IMR-90 (cell line): Measurements from ENCODE around the gene TTC8. TPM values are rescaled to one million over a fixed set of nuclear protein-coding genes. Genes with fewer than 3 reads are reported as not detected.

Experiments
- ATAC-seq: fragments of 200-7000 bp; cut with Tn5 transposase; 2 replicates; pipeline ENCODE4 v1.9.1; 2020; ENCODE audit warnings: low read depth, mild to moderate bottlenecking, moderate library complexity
- BruUV-seq: library from RNA; stranded (reverse); fragments of 400-500 nt; replicated peaks from 2 replicates; lab custom pipeline; 2021; lab: Mats Ljungman, UMichigan
- CTCF ChIA-PET: fragments of 300-600 bp; formaldehyde crosslinking; extraction: SDS; loops from one replicate; lab custom pipeline; 2021; ENCODE audit warnings: antibody characterized with exemption; lab: Yijun Ruan, JAX
- POLR2A ChIA-PET: fragments of 300-600 bp; sonication (Branson Sonifier 250); formaldehyde crosslinking; loops from one replicate; lab custom pipeline; 2022; ENCODE audit warnings: antibody characterized with exemption; ENCODE audit not compliant: unreplicated experiment; lab: Charles Lee
- DNase-seq: peaks from one replicate; pipeline ENCODE4 v3.0.0; 2013
- H2AFZ ChIP-seq: replicated peaks from 2 replicates; pipeline ENCODE3; 2013; ENCODE audit warnings: low read length, mild to moderate bottlenecking; ENCODE audit not compliant: poor library complexity
- H2AK5ac ChIP-seq: 2 replicates; pipeline ENCODE4 v1.6.1; 2013; ENCODE audit warnings: low read depth, low read length, inconsistent platforms
- H2AK9ac ChIP-seq: replicated peaks from 2 replicates; pipeline ENCODE3; 2013; ENCODE audit warnings: mild to moderate bottlenecking, low read depth, low read length, moderate library complexity; ENCODE audit not compliant: poor library complexity
- H2BK120ac ChIP-seq: 2 replicates; pipeline ENCODE4 v1.6.1; 2013; ENCODE audit warnings: low read depth, low read length, inconsistent platforms
- H2BK15ac ChIP-seq: 3 replicates; pipeline ENCODE4 v1.6.1; 2013; ENCODE audit warnings: low read depth, low read length, inconsistent platforms
- H2BK20ac ChIP-seq: 2 replicates; pipeline ENCODE4 v1.6.1; 2013; ENCODE audit warnings: low read depth, mild to moderate bottlenecking, inconsistent platforms, low read length, moderate library complexity
- H2BK5ac ChIP-seq: 2 replicates; pipeline ENCODE4 v1.6.1; 2013; ENCODE audit warnings: mild to moderate bottlenecking, low read depth, low read length, inconsistent platforms; ENCODE audit not compliant: poor library complexity, severe bottlenecking
- H3K14ac ChIP-seq: replicated peaks from 2 replicates; pipeline ENCODE4 v1.6.1; 2013; ENCODE audit warnings: low read depth, low read length, inconsistent platforms
- H3K18ac ChIP-seq: 2 replicates; pipeline ENCODE4 v1.6.1; 2013; ENCODE audit warnings: low read depth, low read length, control low read depth
- H3K23ac ChIP-seq: 2 replicates; pipeline ENCODE4 v1.6.1; 2013; ENCODE audit warnings: low read depth, low read length, inconsistent platforms
- H3K27ac ChIP-seq: 2 replicates; pipeline ENCODE4 v1.5.1; 2013; ENCODE audit warnings: mild to moderate bottlenecking, control low read depth, low read length; ENCODE audit not compliant: insufficient read depth
- H3K27me3 ChIP-seq: 2 replicates; pipeline ENCODE4 v1.6.1; 2013; ENCODE audit warnings: low read length; ENCODE audit not compliant: control insufficient read depth, insufficient read depth
- H3K36me3 ChIP-seq: 2 replicates; pipeline ENCODE4 v1.6.1; 2013; ENCODE audit warnings: low read length, mixed read lengths; ENCODE audit not compliant: control insufficient read depth, insufficient read depth
- H3K4ac ChIP-seq: 2 replicates; pipeline ENCODE4 v1.6.1; 2013; ENCODE audit warnings: low read depth, low read length, inconsistent platforms
- H3K4me1 ChIP-seq: 2 replicates; pipeline ENCODE4 v1.6.1; 2013; ENCODE audit warnings: low read length, mixed read lengths; ENCODE audit not compliant: control insufficient read depth, insufficient read depth
- H3K4me2 ChIP-seq: 2 replicates; pipeline ENCODE4 v1.6.1; 2013; ENCODE audit warnings: low read depth, mild to moderate bottlenecking, control low read depth, low read length, moderate library complexity
- H3K4me3 ChIP-seq: 2 replicates; pipeline ENCODE4 v1.5.1; 2013; ENCODE audit warnings: low read depth, mild to moderate bottlenecking, control low read depth, low read length, moderate library complexity; ENCODE audit not compliant: insufficient read depth
- H3K56ac ChIP-seq: 2 replicates; pipeline ENCODE4 v1.6.1; 2013; ENCODE audit warnings: low read length, inconsistent platforms; ENCODE audit not compliant: insufficient read depth; ENCODE audit errors: extremely low read depth
- H3K79me1 ChIP-seq, 2 experiments: 2 replicates each; pipeline ENCODE4 v1.6.1; 2013; ENCODE audit warnings: low read length in 2 of 2, inconsistent platforms in 1 of 2, low read depth in 1 of 2
- H3K9ac ChIP-seq: 2 replicates; pipeline ENCODE4 v1.6.1; 2013; ENCODE audit warnings: low read depth, low read length, control low read depth
- H3K9me1 ChIP-seq: 2 replicates; pipeline ENCODE4 v1.6.1; 2013; ENCODE audit warnings: low read length, inconsistent platforms; ENCODE audit not compliant: insufficient read depth
- H3K9me3 ChIP-seq: 2 replicates; pipeline ENCODE4 v1.6.1; 2013; ENCODE audit warnings: low read length; ENCODE audit not compliant: control insufficient read depth, insufficient read depth
- H4K20me1 ChIP-seq: 2 replicates; pipeline ENCODE4 v1.6.1; 2013; ENCODE audit warnings: low read length, inconsistent platforms; ENCODE audit not compliant: insufficient read depth
- H4K5ac ChIP-seq: 2 replicates; pipeline ENCODE4 v1.6.1; 2013; ENCODE audit warnings: mild to moderate bottlenecking, low read depth, low read length, control low read depth
- H4K8ac ChIP-seq, 2 experiments: 2 replicates each; pipeline ENCODE4 v1.6.1; 2013; ENCODE audit warnings: low read depth in 2 of 2, low read length in 2 of 2, control low read depth in 1 of 2, inconsistent platforms in 1 of 2
- H4K91ac ChIP-seq: 2 replicates; pipeline ENCODE4 v1.6.1; 2013; ENCODE audit warnings: low read depth, low read length, inconsistent platforms; ENCODE audit not compliant: insufficient read depth
- BHLHE40 ChIP-seq: fragments of 150-350 bp; IDR thresholded peaks from 2 replicates; pipeline ENCODE4 v1.6.1; 2016; ENCODE audit warnings: mild to moderate bottlenecking, low read depth, low read length
- CEBPB ChIP-seq: IDR thresholded peaks from 2 replicates; pipeline ENCODE4 v1.6.1; 2012; ENCODE audit warnings: low read depth, low read length, improper control_type of control experiment
- CHD1 ChIP-seq: IDR thresholded peaks from 2 replicates; pipeline ENCODE4 v1.6.1; 2012; ENCODE audit warnings: low read depth, low read length, improper control_type of control experiment
- FOS ChIP-seq: fragments of 150-350 bp; IDR thresholded peaks from 2 replicates; pipeline ENCODE4 v1.6.1; 2016; ENCODE audit warnings: low read depth, low read length
- MAFK ChIP-seq: IDR thresholded peaks from 2 replicates; pipeline ENCODE4 v1.6.1; 2012; ENCODE audit warnings: low read depth, low read length, improper control_type of control experiment
- MAZ ChIP-seq: IDR thresholded peaks from 2 replicates; pipeline ENCODE4 v1.6.1; 2012; ENCODE audit warnings: low read depth, mild to moderate bottlenecking, low read length, improper control_type of control experiment, moderate library complexity, borderline replicate concordance
- MXI1 ChIP-seq: IDR thresholded peaks from 2 replicates; pipeline ENCODE4 v1.6.1; 2012; ENCODE audit warnings: low read depth, mild to moderate bottlenecking, low read length, moderate library complexity, borderline replicate concordance
- NFE2L2 ChIP-seq: fragments of 150-350 bp; IDR thresholded peaks from 2 replicates; pipeline ENCODE4 v1.6.1; 2016; ENCODE audit warnings: low read depth, mild to moderate bottlenecking, low read length
- POLR2A ChIP-seq: IDR thresholded peaks from 2 replicates; pipeline ENCODE4 v1.6.1; 2012; ENCODE audit warnings: mild to moderate bottlenecking, low read depth, low read length
- RAD21 ChIP-seq: IDR thresholded peaks from 2 replicates; pipeline ENCODE4 v1.6.1; 2012; ENCODE audit warnings: low read length, improper control_type of control experiment
- RCOR1 ChIP-seq: IDR thresholded peaks from 2 replicates; pipeline ENCODE4 v1.6.1; 2012; ENCODE audit warnings: mild to moderate bottlenecking, low read length, improper control_type of control experiment; ENCODE audit not compliant: insufficient replicate concordance
- RFX5 ChIP-seq: IDR thresholded peaks from 2 replicates; pipeline ENCODE4 v1.8.0; 2012; ENCODE audit warnings: low read depth, mild to moderate bottlenecking, low read length, moderate library complexity
- SMC3 ChIP-seq: fragments of 150-350 bp; IDR thresholded peaks from 2 replicates; pipeline ENCODE4 v1.6.1; 2016; ENCODE audit warnings: low read depth, mild to moderate bottlenecking, antibody characterized with exemption, low read length, moderate library complexity
- whole genome bisulfite sequencing, 2 experiments: methylation state at CpG; one replicate each; pipeline versions ENCODE4 v1.1.5 to v1.1.7; 2013; ENCODE audit warnings: missing lambda C conversion rate in 2 of 2; ENCODE audit not compliant: insufficient read length in 1 of 2; ENCODE audit errors: extremely low coverage in 2 of 2; 5-methylcytosine and 5-hydroxymethylcytosine counted together
- dilution Hi-C: fragments of 300-500 bp; cut with HindIII; formaldehyde crosslinking; loops from one replicate; pipeline ENCODE4 v1.14.3; 2018; ENCODE audit warnings: low sequenced_read_pairs; ENCODE audit not compliant: unreplicated experiment
- in situ Hi-C: fragments of 300-500 bp; cut with MboI; formaldehyde crosslinking; loops from 3 replicates; pipeline ENCODE4 v1.14.3; 2019; ENCODE audit warnings: low sequenced_read_pairs, inconsistent platforms, mixed read lengths
- intact Hi-C: fragments of 100-400 bp; cut with micrococcal nuclease; formaldehyde crosslinking; loops from 2 replicates; pipeline ENCODE4 v1.10.0; 2022
- polyA plus RNA-seq, 3 experiments: library from polyadenylated mRNA; depleted of rRNA; stranded (reverse); fragments of >200 nt; gene quantifications; 2 replicates each; pipeline ENCODE4 v1.2.3, GENCODE V29; 2012; ENCODE audit warnings: low replicate concordance in 1 of 3
- total RNA-seq: library from RNA; depleted of rRNA; stranded (reverse); fragments of >200 nt; gene quantifications from 2 replicates; pipeline ENCODE4 v1.2.3, GENCODE V29; 2012
- TF ChIP-seq, protein P1 (sequence below): conservative IDR thresholded peaks from 2 replicates; pipeline ENCODE4 v1.5.1; 2012; ENCODE audit warnings: mild to moderate bottlenecking, low read depth, low read length, improper control_type of control experiment
- TF ChIP-seq, protein P2 (sequence below): fragments of 150-350 bp; IDR thresholded peaks from 2 replicates; pipeline ENCODE4 v1.6.1; 2016; ENCODE audit warnings: low read depth, mild to moderate bottlenecking, low read length, moderate library complexity, borderline replicate concordance
- TF ChIP-seq, protein P3 (sequence below): fragments of 150-350 bp; IDR thresholded peaks from 2 replicates; pipeline ENCODE4 v1.6.1; 2017; ENCODE audit warnings: mild to moderate bottlenecking, antibody characterized with exemption, low read length, low read depth

Gene TTC8
- total and polyA plus RNA-seq, 2 of the 4 experiments (the other 2 are of a cell fraction) = 48.9 to 84.2 TPM

DNA sequence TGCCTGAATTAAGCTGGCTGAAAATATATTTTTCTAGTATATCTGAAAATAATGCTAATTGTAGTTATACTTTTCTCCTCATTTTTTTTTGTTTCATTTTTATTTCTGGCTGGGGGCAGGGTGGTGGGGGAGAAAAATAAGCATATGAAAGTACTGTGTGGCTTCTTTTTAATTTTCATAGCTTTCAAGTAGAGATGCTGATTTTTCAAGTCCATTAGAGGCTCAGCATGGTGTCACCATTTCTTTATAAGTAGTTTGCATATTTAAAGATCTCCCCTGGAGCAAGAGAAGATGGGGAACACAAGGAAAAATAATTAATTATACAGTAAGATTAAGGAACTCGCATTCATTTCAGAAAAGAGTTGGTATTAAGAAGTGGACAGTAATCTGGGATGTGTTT is 27.1 kb downstream of the TTC8 start:
- peaks cover 9% of the 10 kb centered on the region for H3K36me3 ChIP-seq
- H2AK5ac ChIP-seq = no peak overlapping the region
- H4K8ac ChIP-seq = no peak overlapping the region; a peak in 1 of 4 replicates
- H3K9me3 ChIP-seq = no peaks in the 10 kb centered on the region
- no peak overlapping the region for H3K4me3 ChIP-seq
- H2AK9ac ChIP-seq = no peak overlapping the region
- BruUV-seq = no TSS peak
- H3K23ac ChIP-seq = no peak overlapping the region
- H4K5ac ChIP-seq = no peak overlapping the region
- POLR2A ChIA-PET = no interaction called here
- H3K4ac ChIP-seq = no peak overlapping the region; the same call in 1 of the 2 replicates
- ATAC-seq = no peak
- in situ Hi-C loops = no loop called here
- no peak overlapping the region for H3K9ac ChIP-seq
- no peak overlapping the region for H3K4me2 ChIP-seq
- WGBS, 2 experiments = no CpG with 5 or more reads among the region's 1 CpG
- H3K27ac ChIP-seq = no peak overlapping the region
- peaks cover 9% of the 10 kb centered on the region for H3K9me1 ChIP-seq
- no peak overlapping the region for H3K14ac ChIP-seq
- peaks cover 0 to 21% of the 10 kb centered on the region in 2 experiments; a peak in 3 of 4 replicates for H3K79me1 ChIP-seq
- no peak overlapping the region for H2BK15ac ChIP-seq
- intact Hi-C loops = no loop called here
- dilution Hi-C loops = no loop called here
- H2BK5ac ChIP-seq = peak overlapping the region; percentile 42
- H2BK120ac ChIP-seq = peak overlapping the region; percentile 27; the same call in 1 of the 2 replicates
- no peak overlapping the region; the same call in 1 of the 2 replicates for H4K91ac ChIP-seq
- H3K56ac ChIP-seq = no peak overlapping the region
- DNase-seq = no peak
- TF ChIP-seq CHD1 (no peak), MAFK (no peak), BHLHE40 (no peak), FOS (no peak), NFE2L2 (no peak), RCOR1 (no peak), MXI1 (no peak), POLR2A (no peak), SMC3 (no peak), CEBPB (no peak), MAZ (no peak), RAD21 (no peak), RFX5 (no peak)
- TF ChIP-seq, protein P1, sequence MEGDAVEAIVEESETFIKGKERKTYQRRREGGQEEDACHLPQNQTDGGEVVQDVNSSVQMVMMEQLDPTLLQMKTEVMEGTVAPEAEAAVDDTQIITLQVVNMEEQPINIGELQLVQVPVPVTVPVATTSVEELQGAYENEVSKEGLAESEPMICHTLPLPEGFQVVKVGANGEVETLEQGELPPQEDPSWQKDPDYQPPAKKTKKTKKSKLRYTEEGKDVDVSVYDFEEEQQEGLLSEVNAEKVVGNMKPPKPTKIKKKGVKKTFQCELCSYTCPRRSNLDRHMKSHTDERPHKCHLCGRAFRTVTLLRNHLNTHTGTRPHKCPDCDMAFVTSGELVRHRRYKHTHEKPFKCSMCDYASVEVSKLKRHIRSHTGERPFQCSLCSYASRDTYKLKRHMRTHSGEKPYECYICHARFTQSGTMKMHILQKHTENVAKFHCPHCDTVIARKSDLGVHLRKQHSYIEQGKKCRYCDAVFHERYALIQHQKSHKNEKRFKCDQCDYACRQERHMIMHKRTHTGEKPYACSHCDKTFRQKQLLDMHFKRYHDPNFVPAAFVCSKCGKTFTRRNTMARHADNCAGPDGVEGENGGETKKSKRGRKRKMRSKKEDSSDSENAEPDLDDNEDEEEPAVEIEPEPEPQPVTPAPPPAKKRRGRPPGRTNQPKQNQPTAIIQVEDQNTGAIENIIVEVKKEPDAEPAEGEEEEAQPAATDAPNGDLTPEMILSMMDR = no peak
- TF ChIP-seq, protein P2, sequence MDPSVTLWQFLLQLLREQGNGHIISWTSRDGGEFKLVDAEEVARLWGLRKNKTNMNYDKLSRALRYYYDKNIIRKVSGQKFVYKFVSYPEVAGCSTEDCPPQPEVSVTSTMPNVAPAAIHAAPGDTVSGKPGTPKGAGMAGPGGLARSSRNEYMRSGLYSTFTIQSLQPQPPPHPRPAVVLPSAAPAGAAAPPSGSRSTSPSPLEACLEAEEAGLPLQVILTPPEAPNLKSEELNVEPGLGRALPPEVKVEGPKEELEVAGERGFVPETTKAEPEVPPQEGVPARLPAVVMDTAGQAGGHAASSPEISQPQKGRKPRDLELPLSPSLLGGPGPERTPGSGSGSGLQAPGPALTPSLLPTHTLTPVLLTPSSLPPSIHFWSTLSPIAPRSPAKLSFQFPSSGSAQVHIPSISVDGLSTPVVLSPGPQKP = no peak
- TF ChIP-seq, protein P3, sequence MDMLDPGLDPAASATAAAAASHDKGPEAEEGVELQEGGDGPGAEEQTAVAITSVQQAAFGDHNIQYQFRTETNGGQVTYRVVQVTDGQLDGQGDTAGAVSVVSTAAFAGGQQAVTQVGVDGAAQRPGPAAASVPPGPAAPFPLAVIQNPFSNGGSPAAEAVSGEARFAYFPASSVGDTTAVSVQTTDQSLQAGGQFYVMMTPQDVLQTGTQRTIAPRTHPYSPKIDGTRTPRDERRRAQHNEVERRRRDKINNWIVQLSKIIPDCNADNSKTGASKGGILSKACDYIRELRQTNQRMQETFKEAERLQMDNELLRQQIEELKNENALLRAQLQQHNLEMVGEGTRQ = no peak
- no peak overlapping the region; the same call in 1 of the 2 replicates for H2BK20ac ChIP-seq
- H4K20me1 ChIP-seq = 0 out of 2 replicates have a peak, but pooled peaks cover under 1% of the 10 kb centered on the region
- no peak overlapping the region for H3K18ac ChIP-seq
- CTCF ChIA-PET = interaction anchor here (1.0 to 1.3 kb wide), 2 partner anchors 17 to 184 kb away, joined by 3 to 4 read pairs; no protein-coding TSS in a partner anchor
- no peak overlapping the region for H2AFZ ChIP-seq
- no peaks in the 10 kb centered on the region for H3K27me3 ChIP-seq
- peaks cover 7% of the 10 kb centered on the region for H3K4me1 ChIP-seq
